Measurements from ENCODE around the gene SRGAP2C.
"Not testable (repeated sequence)": the region's sequence is repeated elsewhere in the genome, so short reads cannot be mapped to it uniquely, and the experiment has no call there.

The SRGAP2C gene

GRCh38 chr1:121230636-121231035 is 45.9 kb downstream of the SRGAP2C start:
- not testable (repeated sequence) for DNase-seq

GRCh38 chr1:121232445-121233125 is 47.8 kb downstream of the SRGAP2C start:
- DNase-seq = not testable (repeated sequence)

- not testable (repeated sequence) for DNase-seq
Measured at GRCh38 chr1:121234090-121234759, 49.5 kb downstream of the SRGAP2C start.

- not testable (repeated sequence) for DNase-seq
Measured at GRCh38 chr1:121238384-121238783, 53.6 kb downstream of the SRGAP2C start.

- DNase-seq = not testable (repeated sequence)
Measured at GRCh38 chr1:121243913-121244312, 59.1 kb downstream of the SRGAP2C start.

GRCh38 chr1:121246399-121246798 is 61.6 kb downstream of the SRGAP2C start:
- DNase-seq = not testable (repeated sequence)

- DNase-seq = not testable (repeated sequence)
Measured at GRCh38 chr1:121252656-121253055, 67.9 kb downstream of the SRGAP2C start.

- DNase-seq = not testable (repeated sequence)
Measured at GRCh38 chr1:121254618-121255017, 69.8 kb downstream of the SRGAP2C start.

- not testable (repeated sequence) for DNase-seq
Measured at GRCh38 chr1:121257632-121258031, 72.9 kb downstream of the SRGAP2C start.

GRCh38 chr1:121258134-121258533 is 73.4 kb downstream of the SRGAP2C start:
- DNase-seq = not testable (repeated sequence)

GRCh38 chr1:121260205-121260604 is 75.4 kb downstream of the SRGAP2C start:
- DNase-seq = not testable (repeated sequence)

- not testable (repeated sequence) for DNase-seq
Measured at GRCh38 chr1:121262163-121262562, 77.4 kb downstream of the SRGAP2C start.

GRCh38 chr1:121263789-121264244 is 79.0 kb downstream of the SRGAP2C start:
- not testable (repeated sequence) for DNase-seq

GRCh38 chr1:121267072-121267471 is 82.3 kb downstream of the SRGAP2C start:
- DNase-seq = not testable (repeated sequence)

- DNase-seq = not testable (repeated sequence)
Measured at GRCh38 chr1:121269309-121269708, 84.5 kb downstream of the SRGAP2C start.

- DNase-seq = not testable (repeated sequence)
Measured at GRCh38 chr1:121269973-121270372, 85.2 kb downstream of the SRGAP2C start.

- DNase-seq = not testable (repeated sequence)
Measured at GRCh38 chr1:121271143-121271715, 86.5 kb downstream of the SRGAP2C start.

GRCh38 chr1:121275435-121275834 is 90.7 kb downstream of the SRGAP2C start:
- not testable (repeated sequence) for DNase-seq

- not testable (repeated sequence) for DNase-seq
Measured at GRCh38 chr1:121278202-121278601, 93.4 kb downstream of the SRGAP2C start.

- DNase-seq = not testable (repeated sequence)
Measured at GRCh38 chr1:121278777-121279547, 94.2 kb downstream of the SRGAP2C start.

- DNase-seq = not testable (repeated sequence)
Measured at GRCh38 chr1:121279548-121279898, 94.7 kb downstream of the SRGAP2C start.

GRCh38 chr1:121280699-121281317 is 96.0 kb downstream of the SRGAP2C start:
- DNase-seq = not testable (repeated sequence)

Measured in NCI-H2081 treated with DMSO at 0.1 percent for 48 hours (cell line).